ENCODE results near the gene CCDC81. TPM values are rescaled to one million over a fixed set of nuclear protein-coding genes. Genes with fewer than 3 reads are reported as not detected.

CCDC81 gene
- total RNA-seq, 1 donor from 2014 or later, result 0.52 TPM

DNA sequence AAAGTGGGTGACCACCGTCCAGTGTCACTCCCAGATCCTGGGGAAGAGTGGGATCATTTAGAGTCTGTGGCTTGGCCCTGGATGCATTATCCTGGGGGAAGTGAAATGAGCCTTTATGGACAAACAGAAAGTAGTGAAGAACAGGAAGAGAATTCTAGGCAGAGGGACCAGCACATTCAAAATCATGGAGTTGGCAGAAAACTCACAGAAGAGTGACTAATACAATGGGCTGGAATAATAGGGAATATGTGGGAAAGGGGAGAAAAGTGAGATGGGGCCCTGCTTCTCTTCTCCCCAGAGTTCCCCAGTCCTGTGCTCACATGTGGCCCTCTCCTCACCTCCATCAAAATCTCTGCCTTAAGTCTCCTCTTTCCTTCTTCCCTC lies 84.3 kb downstream of the CCDC81 start:
- no peaks in the 10 kb centered on the region for H3K9me3 ChIP-seq (ENCODE audit: control insufficient read depth in 3 of 3, low read length in 3 of 3)
- peak overlapping the region; percentile 34 for H3K27ac ChIP-seq (ENCODE audit: low read depth, low read length)
- H3K4me1 ChIP-seq (ENCODE audit: control insufficient read depth in 3 of 3, insufficient read depth in 3 of 3, low read length in 3 of 3), result peaks cover 17 to 26% (median 22%) of the 10 kb centered on the region in 3 donors
- no peak overlapping the region for H3K9ac ChIP-seq (ENCODE audit: low read depth in 1 of 3, low read length in 3 of 3)
- H3K27me3 ChIP-seq (ENCODE audit: control insufficient read depth in 3 of 3, insufficient read depth in 3 of 3, low read length in 3 of 3), result no peaks in the 10 kb centered on the region
- no peak overlapping the region for H3K4me3 ChIP-seq (ENCODE audit: low read length in 3 of 3)
- H3K36me3 ChIP-seq (ENCODE audit: control insufficient read depth in 3 of 3, insufficient read depth in 3 of 3, low read length in 3 of 3), result no peaks in the 10 kb centered on the region

DNA sequence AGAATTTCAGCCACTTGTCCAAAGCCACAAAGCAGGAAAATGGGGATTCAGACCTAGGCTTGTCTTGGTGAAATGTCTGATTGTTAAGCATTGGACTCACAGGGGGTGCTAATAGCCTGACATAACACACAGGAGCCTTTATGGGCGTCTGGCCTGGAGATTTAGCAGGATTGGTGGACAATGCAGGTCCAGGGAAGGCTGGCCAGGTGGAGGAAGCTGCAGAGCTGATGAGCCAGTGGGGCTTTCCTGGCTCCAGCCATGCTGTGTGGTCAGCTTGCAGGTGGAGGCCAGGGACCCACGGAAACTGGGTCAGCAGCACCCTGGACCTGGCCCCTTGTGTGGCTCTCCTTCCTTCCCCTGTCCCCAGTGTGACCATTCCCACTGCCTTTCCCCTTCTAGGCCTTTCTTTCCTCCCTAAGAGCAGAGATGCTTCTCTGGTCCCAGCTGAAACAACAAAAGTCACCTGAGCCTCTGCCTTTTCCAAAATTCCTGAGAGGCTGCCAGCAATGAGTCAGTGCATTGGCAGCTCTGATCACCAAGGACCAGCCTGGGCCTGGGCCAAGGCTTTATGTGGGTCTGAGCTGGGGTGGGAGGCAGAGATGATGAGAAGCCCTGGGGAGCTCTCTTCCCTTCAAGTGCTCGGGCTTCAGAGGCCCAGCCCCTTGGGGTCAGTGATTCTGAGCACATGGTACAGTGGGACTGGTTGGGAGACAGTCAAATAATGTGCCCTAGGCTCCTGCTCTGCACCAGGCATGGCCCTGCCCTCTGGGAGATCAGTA lies 85.2 kb downstream of the CCDC81 start:
- peaks cover 22 to 30% (median 25%) of the 10 kb centered on the region in 3 donors for H3K4me1 ChIP-seq (ENCODE audit: control insufficient read depth in 3 of 3, insufficient read depth in 3 of 3, low read length in 3 of 3)
- no peak overlapping the region for H3K9ac ChIP-seq (ENCODE audit: low read depth in 1 of 3, low read length in 3 of 3)
- no peaks in the 10 kb centered on the region for H3K27me3 ChIP-seq (ENCODE audit: control insufficient read depth in 3 of 3, insufficient read depth in 3 of 3, low read length in 3 of 3)
- H3K9me3 ChIP-seq (ENCODE audit: control insufficient read depth in 3 of 3, low read length in 3 of 3), result no peaks in the 10 kb centered on the region
- H3K4me3 ChIP-seq (ENCODE audit: low read length in 3 of 3), result no peak overlapping the region
- peak overlapping the region; percentile 34 for H3K27ac ChIP-seq (ENCODE audit: low read depth, low read length)
- H3K36me3 ChIP-seq (ENCODE audit: control insufficient read depth in 3 of 3, insufficient read depth in 3 of 3, low read length in 3 of 3), result peaks cover 0 to 3% (median 0%) of the 10 kb centered on the region in 3 donors

DNA sequence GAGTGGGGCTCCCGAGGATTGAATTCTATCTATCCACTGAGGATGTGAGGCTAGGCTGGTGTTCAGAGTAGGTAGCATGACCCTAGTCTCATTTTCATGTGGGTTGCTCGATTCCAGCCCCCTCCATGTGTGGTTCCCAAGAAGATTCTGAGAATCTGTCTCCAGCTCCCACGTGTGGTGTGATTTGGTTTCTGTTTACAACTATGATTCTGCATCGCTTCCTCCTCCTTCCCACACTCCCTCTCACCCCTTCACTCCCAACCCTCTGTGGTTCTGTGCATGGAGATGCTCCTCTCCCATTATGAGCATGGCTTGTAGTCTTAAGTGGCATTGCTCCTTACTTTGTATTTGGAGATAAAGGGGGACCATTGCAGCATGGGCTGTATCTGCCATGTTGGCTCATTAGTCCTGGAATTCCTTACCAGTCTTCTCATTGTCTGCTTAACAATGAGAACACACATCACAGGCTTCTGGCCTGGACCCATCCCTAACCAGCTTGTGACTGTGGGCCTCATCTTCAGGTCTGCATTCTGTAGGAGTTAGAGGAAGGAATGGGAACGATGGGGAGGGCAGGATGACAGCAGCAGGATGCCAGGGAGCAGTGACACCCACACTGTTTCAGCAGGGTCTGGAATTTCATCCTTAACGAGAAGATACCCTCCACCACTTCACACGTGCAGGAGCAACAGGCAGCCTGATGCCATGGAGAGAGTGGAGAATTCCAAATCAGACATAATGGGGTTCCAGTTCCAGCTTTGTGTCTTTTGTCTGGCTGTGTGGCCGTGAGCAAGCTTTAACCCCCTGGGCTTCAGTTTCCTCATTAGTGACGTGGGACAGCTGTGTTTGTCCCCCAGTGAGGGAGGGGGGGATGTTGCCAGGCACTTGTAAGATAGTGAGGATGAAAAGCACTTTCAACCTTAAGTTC lies 86.0 kb downstream of the CCDC81 start:
- peaks cover 0 to 3% (median 0%) of the 10 kb centered on the region in 3 donors for H3K36me3 ChIP-seq (ENCODE audit: control insufficient read depth in 3 of 3, insufficient read depth in 3 of 3, low read length in 3 of 3)
- no peaks in the 10 kb centered on the region for H3K9me3 ChIP-seq (ENCODE audit: control insufficient read depth in 3 of 3, low read length in 3 of 3)
- H3K9ac ChIP-seq (ENCODE audit: low read depth in 1 of 3, low read length in 3 of 3), result no peak overlapping the region
- H3K4me1 ChIP-seq (ENCODE audit: control insufficient read depth in 3 of 3, insufficient read depth in 3 of 3, low read length in 3 of 3), result peaks cover 22 to 30% (median 26%) of the 10 kb centered on the region in 3 donors
- no peak overlapping the region for H3K4me3 ChIP-seq (ENCODE audit: low read length in 3 of 3)
- H3K27ac ChIP-seq (ENCODE audit: low read depth, low read length), result peak overlapping the region; percentile 1
- no peaks in the 10 kb centered on the region for H3K27me3 ChIP-seq (ENCODE audit: control insufficient read depth in 3 of 3, insufficient read depth in 3 of 3, low read length in 3 of 3)

DNA sequence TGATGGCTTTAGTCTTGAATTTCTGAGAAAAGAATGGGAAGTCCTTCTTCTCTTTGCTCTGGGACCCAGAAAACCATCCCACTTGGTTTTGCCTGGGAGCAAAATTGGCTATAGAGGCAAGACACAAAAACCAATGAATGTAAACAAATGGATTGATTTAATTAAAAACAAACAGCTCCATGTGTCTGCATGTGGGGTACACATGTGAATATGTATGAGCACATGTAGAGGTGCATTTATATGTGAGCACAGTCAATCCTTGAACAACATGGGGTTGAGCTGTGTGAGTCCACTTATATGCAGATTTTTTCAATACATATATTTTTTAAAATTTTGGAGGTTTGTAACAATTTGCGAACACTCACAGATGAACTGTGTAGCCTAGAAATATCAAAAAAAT lies 87.2 kb downstream of the CCDC81 start:
- no peak overlapping the region for H3K9ac ChIP-seq (ENCODE audit: low read depth in 1 of 3, low read length in 3 of 3)

GRCh38 chr11:86463120-86463519 lies 88.4 kb downstream of the CCDC81 start:
- Histone ChIP-seq H3K27ac (ENCODE audit: low read depth, low read length) (no peak overlapping the region), H3K9me3 (ENCODE audit: control insufficient read depth in 3 of 3, low read length in 3 of 3) (no peaks in the 10 kb centered on the region), H3K9ac (ENCODE audit: low read depth in 1 of 3, low read length in 3 of 3) (no peak overlapping the region), H3K27me3 (ENCODE audit: control insufficient read depth in 3 of 3, insufficient read depth in 3 of 3, low read length in 3 of 3) (no peaks in the 10 kb centered on the region), H3K36me3 (ENCODE audit: control insufficient read depth in 3 of 3, insufficient read depth in 3 of 3, low read length in 3 of 3) (peaks cover 0 to 3% (median 0%) of the 10 kb centered on the region in 3 donors), H3K4me1 (ENCODE audit: control insufficient read depth in 3 of 3, insufficient read depth in 3 of 3, low read length in 3 of 3) (peaks cover 19 to 26% (median 22%) of the 10 kb centered on the region in 3 donors), H3K4me3 (ENCODE audit: low read length in 3 of 3) (no peak overlapping the region)

More for the DNA sequence above, 87.2 kb downstream of the CCDC81 start:
- H3K4me1 ChIP-seq (ENCODE audit: control insufficient read depth in 3 of 3, insufficient read depth in 3 of 3, low read length in 3 of 3), result peaks cover 19 to 26% (median 22%) of the 10 kb centered on the region in 3 donors
- no peaks in the 10 kb centered on the region for H3K27me3 ChIP-seq (ENCODE audit: control insufficient read depth in 3 of 3, insufficient read depth in 3 of 3, low read length in 3 of 3)
- H3K4me3 ChIP-seq (ENCODE audit: low read length in 3 of 3), result no peak overlapping the region
- peaks cover 0 to 3% (median 0%) of the 10 kb centered on the region in 3 donors for H3K36me3 ChIP-seq (ENCODE audit: control insufficient read depth in 3 of 3, insufficient read depth in 3 of 3, low read length in 3 of 3)
- no peaks in the 10 kb centered on the region for H3K9me3 ChIP-seq (ENCODE audit: control insufficient read depth in 3 of 3, low read length in 3 of 3)
- no peak overlapping the region for H3K27ac ChIP-seq (ENCODE audit: low read depth, low read length)

DNA sequence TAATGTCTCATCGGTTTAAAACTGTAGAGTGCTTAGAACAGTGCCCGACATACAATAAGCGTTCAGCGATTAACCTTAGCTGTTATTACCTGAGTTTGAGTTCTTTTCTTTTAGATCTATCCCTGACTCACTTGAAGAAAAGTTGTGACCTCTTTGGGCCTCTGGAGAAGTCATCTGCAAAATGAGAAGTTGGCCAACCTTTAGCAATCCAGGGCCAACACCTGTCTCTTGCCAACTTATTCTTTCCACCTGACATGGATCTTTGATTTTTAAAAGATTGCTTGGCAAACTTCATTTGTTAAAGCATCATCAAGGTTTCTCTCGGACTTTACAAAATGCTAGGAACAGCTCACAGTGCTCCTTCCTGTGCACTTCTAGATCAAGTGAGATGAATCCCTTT lies 89.3 kb downstream of the CCDC81 start:
- no peaks in the 10 kb centered on the region for H3K27me3 ChIP-seq (ENCODE audit: control insufficient read depth in 3 of 3, insufficient read depth in 3 of 3, low read length in 3 of 3)
- H3K4me1 ChIP-seq (ENCODE audit: control insufficient read depth in 3 of 3, insufficient read depth in 3 of 3, low read length in 3 of 3), result peaks cover 19 to 26% (median 22%) of the 10 kb centered on the region in 3 donors
- H3K9me3 ChIP-seq (ENCODE audit: control insufficient read depth in 3 of 3, low read length in 3 of 3), result no peaks in the 10 kb centered on the region
- no peak overlapping the region for H3K27ac ChIP-seq (ENCODE audit: low read depth, low read length)
- H3K36me3 ChIP-seq (ENCODE audit: control insufficient read depth in 3 of 3, insufficient read depth in 3 of 3, low read length in 3 of 3), result peaks cover 0 to 3% (median 0%) of the 10 kb centered on the region in 3 donors
- H3K9ac ChIP-seq (ENCODE audit: low read depth in 1 of 3, low read length in 3 of 3), result no peak overlapping the region
- H3K4me3 ChIP-seq (ENCODE audit: low read length in 3 of 3), result no peak overlapping the region

- Histone ChIP-seq H3K9ac (ENCODE audit: low read depth in 1 of 3, low read length in 3 of 3) (no peak overlapping the region), H3K27me3 (ENCODE audit: control insufficient read depth in 3 of 3, insufficient read depth in 3 of 3, low read length in 3 of 3) (no peaks in the 10 kb centered on the region), H3K27ac (ENCODE audit: low read depth, low read length) (no peak overlapping the region), H3K4me1 (ENCODE audit: control insufficient read depth in 3 of 3, insufficient read depth in 3 of 3, low read length in 3 of 3) (peaks cover 13 to 22% (median 20%) of the 10 kb centered on the region in 3 donors), H3K36me3 (ENCODE audit: control insufficient read depth in 3 of 3, insufficient read depth in 3 of 3, low read length in 3 of 3) (peaks cover 0 to 3% (median 0%) of the 10 kb centered on the region in 3 donors), H3K4me3 (ENCODE audit: low read length in 3 of 3) (no peak overlapping the region), H3K9me3 (ENCODE audit: control insufficient read depth in 3 of 3, low read length in 3 of 3) (no peaks in the 10 kb centered on the region)
Observed at GRCh38 chr11:86464509-86465221, 90.0 kb downstream of the CCDC81 start.

DNA sequence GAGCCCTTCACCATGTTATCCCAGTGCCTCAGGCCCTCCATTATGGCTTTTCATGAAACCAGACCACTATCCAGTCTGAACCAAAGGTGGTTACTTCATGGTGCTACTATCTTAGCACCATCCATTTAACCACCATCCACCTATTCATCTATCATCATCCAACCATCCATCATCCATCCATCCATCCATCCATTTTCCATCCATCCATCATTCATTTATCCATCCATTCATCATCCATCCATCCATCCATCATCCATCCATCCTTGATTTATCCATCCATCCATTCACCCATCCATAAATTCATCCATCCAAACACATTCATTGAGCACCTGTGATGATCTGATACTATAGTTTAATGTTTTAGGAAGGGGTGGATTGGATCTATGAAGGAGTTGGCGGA lies 93.5 kb downstream of the CCDC81 start:
- Histone ChIP-seq H3K9me3 (ENCODE audit: control insufficient read depth in 3 of 3, low read length in 3 of 3) (no peaks in the 10 kb centered on the region), H3K4me3 (ENCODE audit: low read length in 3 of 3) (no peak overlapping the region), H3K4me1 (ENCODE audit: control insufficient read depth in 3 of 3, insufficient read depth in 3 of 3, low read length in 3 of 3) (peaks cover 4 to 13% (median 11%) of the 10 kb centered on the region in 3 donors), H3K9ac (ENCODE audit: low read depth in 1 of 3, low read length in 3 of 3) (no peak overlapping the region), H3K27me3 (ENCODE audit: control insufficient read depth in 3 of 3, insufficient read depth in 3 of 3, low read length in 3 of 3) (no peaks in the 10 kb centered on the region), H3K36me3 (ENCODE audit: control insufficient read depth in 3 of 3, insufficient read depth in 3 of 3, low read length in 3 of 3) (peaks cover 0 to 3% (median 0%) of the 10 kb centered on the region in 3 donors), H3K27ac (ENCODE audit: low read depth, low read length) (no peak overlapping the region)

DNA sequence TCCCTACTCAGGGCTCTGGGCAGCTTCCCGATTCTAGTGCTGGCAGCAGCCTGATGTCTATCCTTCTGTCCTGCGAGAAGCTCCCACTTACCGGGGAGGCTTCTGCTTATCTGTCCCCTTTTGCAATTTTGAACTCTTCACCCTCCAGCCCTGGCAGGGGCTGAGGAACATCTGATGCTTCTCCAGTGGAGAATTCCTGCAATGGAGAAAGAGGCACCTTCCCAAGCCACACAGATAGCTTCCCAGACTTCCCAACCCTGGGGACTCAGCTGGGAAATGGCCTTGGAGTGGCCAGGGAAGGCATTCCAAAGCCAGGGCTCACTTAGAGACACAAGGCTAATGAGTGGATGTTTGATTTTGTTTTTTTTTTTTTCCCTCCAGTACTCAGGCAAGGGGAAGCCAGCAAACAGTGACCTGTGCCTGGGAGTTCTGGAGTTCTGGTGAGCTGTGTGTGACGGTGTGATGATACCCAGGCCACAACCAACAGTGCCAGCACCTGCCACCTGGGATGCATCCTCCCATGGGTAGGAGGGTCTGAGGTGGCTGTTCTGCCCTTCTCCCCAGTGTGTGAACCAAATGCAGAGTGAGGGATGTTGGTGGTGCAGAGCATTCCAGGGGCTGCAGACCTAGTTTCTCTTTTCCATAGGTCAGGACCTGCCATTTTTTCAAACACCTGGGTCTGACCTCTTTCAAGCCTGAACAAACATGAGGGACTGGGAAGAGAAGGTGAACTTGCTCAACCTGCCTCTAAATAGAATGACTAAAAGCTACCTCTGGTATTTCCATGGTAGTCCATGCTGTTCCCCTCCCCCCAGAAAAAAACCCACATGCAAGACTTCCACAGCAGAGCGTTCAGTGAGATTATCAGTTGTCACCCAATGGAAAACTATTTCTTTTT lies 95.1 kb downstream of the CCDC81 start:
- Histone ChIP-seq H3K9ac (ENCODE audit: low read depth in 1 of 3, low read length in 3 of 3) (no peak overlapping the region), H3K36me3 (ENCODE audit: control insufficient read depth in 3 of 3, insufficient read depth in 3 of 3, low read length in 3 of 3) (peaks cover 0 to 1% (median 0%) of the 10 kb centered on the region in 3 donors), H3K27ac (ENCODE audit: low read depth, low read length) (peak overlapping the region; percentile 33), H3K4me3 (ENCODE audit: low read length in 3 of 3) (no peak overlapping the region), H3K4me1 (ENCODE audit: control insufficient read depth in 3 of 3, insufficient read depth in 3 of 3, low read length in 3 of 3) (peaks cover 5 to 20% (median 11%) of the 10 kb centered on the region in 3 donors), H3K27me3 (ENCODE audit: control insufficient read depth in 3 of 3, insufficient read depth in 3 of 3, low read length in 3 of 3) (no peaks in the 10 kb centered on the region), H3K9me3 (ENCODE audit: control insufficient read depth in 3 of 3, low read length in 3 of 3) (no peaks in the 10 kb centered on the region)
